DND-41 (cell line): ENCODE results near the gene TFAP2A.

Source experiments
- ATAC-seq: fragments of 200-7000 bp; cut with Tn5 transposase; 3 replicates; pipeline ENCODE4 v1.9.1; 2021; ENCODE audit warnings: low read depth; ENCODE audit not compliant: insufficient read depth
- DNase-seq: peaks from one replicate; pipeline ENCODE4 v3.0.0-alpha.2; 2020
- H2AFZ ChIP-seq: 2 replicates; pipeline ENCODE4 v1.6.0; 2012; ENCODE audit warnings: low read depth, low read length
- H3K27ac ChIP-seq: 2 replicates; pipeline ENCODE4 v1.5.1; 2012; ENCODE audit warnings: low read length, inconsistent platforms
- H3K27me3 ChIP-seq: fragments of 200-600 bp; sonication (generic); 2 replicates; pipeline ENCODE4 v1.6.0; 2012; ENCODE audit warnings: low read length, mild to moderate bottlenecking, inconsistent platforms; ENCODE audit not compliant: insufficient read depth, poor library complexity
- H3K36me3 ChIP-seq: 2 replicates; pipeline ENCODE4 v1.5.1; 2012; ENCODE audit warnings: low read length, inconsistent platforms; ENCODE audit not compliant: insufficient read depth
- H3K4me1 ChIP-seq: 2 replicates; pipeline ENCODE4 v1.5.1; 2012; ENCODE audit warnings: mild to moderate bottlenecking, low read length; ENCODE audit not compliant: insufficient read depth
- H3K4me2 ChIP-seq: 2 replicates; pipeline ENCODE4 v1.6.0; 2012; ENCODE audit warnings: mild to moderate bottlenecking, moderate library complexity, low read length, inconsistent platforms; ENCODE audit not compliant: insufficient read depth
- H3K4me3 ChIP-seq, 2 experiments: fragments of 200-600 bp in 1 of 2; shearing (Covaris generic) in 1 of 2; 2 replicates each; pipeline ENCODE4 v1.5.1; 2012 to 2016; ENCODE audit warnings: inconsistent platforms in 2 of 2, low read length in 2 of 2, mild to moderate bottlenecking in 2 of 2, low read depth in 1 of 2, moderate library complexity in 1 of 2
- H3K79me2 ChIP-seq: 2 replicates; pipeline ENCODE4 v1.6.0; 2012; ENCODE audit warnings: low read length, inconsistent platforms; ENCODE audit not compliant: insufficient read depth
- H3K9ac ChIP-seq: 2 replicates; pipeline ENCODE4 v1.6.0; 2012; ENCODE audit warnings: low read depth, mild to moderate bottlenecking, inconsistent platforms, low read length, moderate library complexity
- H3K9me3 ChIP-seq: 2 replicates; pipeline ENCODE4 v1.5.1; 2012; ENCODE audit warnings: low read length, moderate library complexity, mild to moderate bottlenecking, inconsistent platforms; ENCODE audit not compliant: insufficient read depth, severe bottlenecking
- H4K20me1 ChIP-seq: 2 replicates; pipeline ENCODE4 v1.6.0; 2012; ENCODE audit warnings: low read length; ENCODE audit not compliant: insufficient read depth
- EZH2 ChIP-seq: IDR thresholded peaks from 3 replicates; pipeline ENCODE4 v1.6.1; 2012; ENCODE audit warnings: borderline replicate concordance, low read depth, mild to moderate bottlenecking, moderate library complexity, low read length, inconsistent platforms; ENCODE audit not compliant: severe bottlenecking
- TF ChIP-seq, protein P1 (sequence below): IDR thresholded peaks from 2 replicates; pipeline ENCODE4 v1.5.1; 2012; ENCODE audit warnings: borderline replicate concordance, low read length, moderate library complexity, mild to moderate bottlenecking; ENCODE audit not compliant: poor library complexity, severe bottlenecking; ENCODE audit errors: extremely low read depth

The TFAP2A gene

DNA sequence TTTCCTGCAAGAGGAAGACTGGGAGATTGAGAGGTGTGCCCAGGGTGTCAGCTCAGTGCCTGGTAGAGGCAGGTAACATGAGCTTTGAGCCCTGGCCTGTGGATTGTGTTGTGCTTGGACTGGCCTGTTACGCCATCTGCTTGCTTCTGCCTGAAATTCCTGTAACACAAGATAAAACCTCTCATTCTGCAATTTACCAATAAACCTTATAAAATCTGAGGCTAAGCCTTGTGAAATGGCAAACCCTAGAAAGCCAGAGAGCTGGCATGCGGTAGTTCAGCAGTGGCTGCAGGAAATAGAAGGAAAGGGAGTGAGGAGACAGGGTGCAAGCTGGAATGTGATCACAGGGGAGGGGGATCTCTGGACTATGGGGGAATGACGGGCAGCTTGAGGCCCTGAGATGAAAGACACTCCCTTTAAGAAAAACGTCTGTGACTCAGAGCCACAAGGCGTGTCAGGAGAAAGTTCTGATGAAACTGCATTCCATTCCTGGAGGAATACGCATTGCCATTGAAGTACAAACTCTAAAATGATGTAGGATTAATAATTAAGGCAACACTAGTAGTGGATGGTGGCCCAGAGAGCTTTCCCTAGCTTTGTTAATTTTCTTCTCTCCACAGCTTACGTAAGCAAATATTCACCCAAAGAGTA is 26.3 kb upstream of the TFAP2A start:
- Histone ChIP-seq H3K36me3 (no peaks in the 10 kb centered on the region), H3K27ac (no peak overlapping the region), H3K79me2 (no peaks in the 10 kb centered on the region), H3K4me3 (no peak overlapping the region), H3K27me3 (no peaks in the 10 kb centered on the region), H3K4me1 (no peaks in the 10 kb centered on the region), H4K20me1 (no peaks in the 10 kb centered on the region), H2AFZ (no peak overlapping the region), H3K9ac (no peak overlapping the region), H3K4me2 (no peak overlapping the region), H3K9me3 (no peaks in the 10 kb centered on the region)
- TF ChIP-seq, protein P1, sequence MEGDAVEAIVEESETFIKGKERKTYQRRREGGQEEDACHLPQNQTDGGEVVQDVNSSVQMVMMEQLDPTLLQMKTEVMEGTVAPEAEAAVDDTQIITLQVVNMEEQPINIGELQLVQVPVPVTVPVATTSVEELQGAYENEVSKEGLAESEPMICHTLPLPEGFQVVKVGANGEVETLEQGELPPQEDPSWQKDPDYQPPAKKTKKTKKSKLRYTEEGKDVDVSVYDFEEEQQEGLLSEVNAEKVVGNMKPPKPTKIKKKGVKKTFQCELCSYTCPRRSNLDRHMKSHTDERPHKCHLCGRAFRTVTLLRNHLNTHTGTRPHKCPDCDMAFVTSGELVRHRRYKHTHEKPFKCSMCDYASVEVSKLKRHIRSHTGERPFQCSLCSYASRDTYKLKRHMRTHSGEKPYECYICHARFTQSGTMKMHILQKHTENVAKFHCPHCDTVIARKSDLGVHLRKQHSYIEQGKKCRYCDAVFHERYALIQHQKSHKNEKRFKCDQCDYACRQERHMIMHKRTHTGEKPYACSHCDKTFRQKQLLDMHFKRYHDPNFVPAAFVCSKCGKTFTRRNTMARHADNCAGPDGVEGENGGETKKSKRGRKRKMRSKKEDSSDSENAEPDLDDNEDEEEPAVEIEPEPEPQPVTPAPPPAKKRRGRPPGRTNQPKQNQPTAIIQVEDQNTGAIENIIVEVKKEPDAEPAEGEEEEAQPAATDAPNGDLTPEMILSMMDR, result no peak
- no peak for TF ChIP-seq EZH2
- ATAC-seq (no peak), DNase-seq (no peak)

DNA sequence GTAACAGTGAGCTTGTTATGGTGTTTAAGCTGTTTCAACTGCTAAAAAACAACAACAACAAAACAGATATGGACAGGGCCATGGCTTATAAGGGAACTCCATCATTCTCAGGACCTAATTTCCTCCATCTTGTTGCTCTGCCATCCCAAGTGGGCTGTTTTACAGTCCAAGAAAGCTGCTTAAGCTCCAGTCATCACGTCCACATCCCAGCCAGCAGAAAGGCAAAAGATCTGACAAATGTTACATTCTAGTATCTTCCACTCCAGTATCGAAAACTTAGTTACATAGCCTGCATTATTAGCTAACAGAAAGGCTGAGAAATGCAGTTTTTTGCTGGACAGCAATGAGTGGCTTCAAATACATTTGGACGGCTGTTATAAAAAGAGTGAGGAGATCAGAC is 23.0 kb upstream of the TFAP2A start:
- Histone ChIP-seq H3K4me1 (peaks cover 7% of the 10 kb centered on the region; the same call in 1 of the 2 replicates), H3K9ac (no peak overlapping the region), H3K27me3 (no peaks in the 10 kb centered on the region), H3K27ac (no peak overlapping the region), H3K9me3 (no peaks in the 10 kb centered on the region), H3K36me3 (no peaks in the 10 kb centered on the region), H3K4me2 (no peak overlapping the region), H4K20me1 (no peaks in the 10 kb centered on the region), H2AFZ (no peak overlapping the region), H3K4me3 (no peak overlapping the region), H3K79me2 (no peaks in the 10 kb centered on the region)
- ATAC-seq (no peak), DNase-seq (no peak)
- TF ChIP-seq, protein P1, result no peak
- TF ChIP-seq EZH2, result no peak

DNA sequence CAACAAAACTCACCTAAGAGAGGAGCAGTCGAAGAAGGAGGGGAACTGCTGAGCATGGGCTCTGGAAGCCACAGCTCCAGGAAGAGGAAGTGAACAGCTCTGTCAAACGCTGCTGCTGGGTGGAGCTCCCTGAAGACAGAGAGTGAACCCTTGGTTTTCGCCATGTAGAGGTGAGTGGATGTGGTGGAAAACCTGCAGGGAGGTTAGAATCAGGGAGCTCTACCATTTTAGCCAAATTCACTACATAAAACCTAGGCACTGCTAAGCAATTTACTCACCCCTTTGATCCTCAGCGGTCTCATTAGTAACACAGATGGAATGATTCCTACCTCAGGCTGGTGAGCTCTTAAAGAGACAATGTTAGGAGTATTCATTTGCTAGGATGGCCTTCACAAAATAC is 19.4 kb upstream of the TFAP2A start:
- Histone ChIP-seq H4K20me1 (no peaks in the 10 kb centered on the region), H3K79me2 (no peaks in the 10 kb centered on the region), H3K27me3 (no peaks in the 10 kb centered on the region), H2AFZ (peak overlapping the region; percentile 72), H3K9ac (no peak overlapping the region), H3K4me1 (peaks cover 14% of the 10 kb centered on the region), H3K36me3 (no peaks in the 10 kb centered on the region), H3K4me2 (no peak overlapping the region), H3K9me3 (no peaks in the 10 kb centered on the region), H3K27ac (no peak overlapping the region), H3K4me3 (no peak overlapping the region)
- DNase-seq (peak; percentile 18), ATAC-seq (peak; percentile 68; the same call in 2 of the 3 replicates)
- TF ChIP-seq, protein P1, result no peak
- no peak for TF ChIP-seq EZH2
